Activated T-cell treated with anti-CD3 and anti-CD28 coated beads for 24 hours (primary cell): ENCODE results near the gene ACTR3.

ENCODE experiments used
- DNase-seq: peaks from one replicate; pipeline ENCODE4 v3.0.0-alpha.2; 2020; ENCODE audit warnings: low read depth

ACTR3 gene

DNA sequence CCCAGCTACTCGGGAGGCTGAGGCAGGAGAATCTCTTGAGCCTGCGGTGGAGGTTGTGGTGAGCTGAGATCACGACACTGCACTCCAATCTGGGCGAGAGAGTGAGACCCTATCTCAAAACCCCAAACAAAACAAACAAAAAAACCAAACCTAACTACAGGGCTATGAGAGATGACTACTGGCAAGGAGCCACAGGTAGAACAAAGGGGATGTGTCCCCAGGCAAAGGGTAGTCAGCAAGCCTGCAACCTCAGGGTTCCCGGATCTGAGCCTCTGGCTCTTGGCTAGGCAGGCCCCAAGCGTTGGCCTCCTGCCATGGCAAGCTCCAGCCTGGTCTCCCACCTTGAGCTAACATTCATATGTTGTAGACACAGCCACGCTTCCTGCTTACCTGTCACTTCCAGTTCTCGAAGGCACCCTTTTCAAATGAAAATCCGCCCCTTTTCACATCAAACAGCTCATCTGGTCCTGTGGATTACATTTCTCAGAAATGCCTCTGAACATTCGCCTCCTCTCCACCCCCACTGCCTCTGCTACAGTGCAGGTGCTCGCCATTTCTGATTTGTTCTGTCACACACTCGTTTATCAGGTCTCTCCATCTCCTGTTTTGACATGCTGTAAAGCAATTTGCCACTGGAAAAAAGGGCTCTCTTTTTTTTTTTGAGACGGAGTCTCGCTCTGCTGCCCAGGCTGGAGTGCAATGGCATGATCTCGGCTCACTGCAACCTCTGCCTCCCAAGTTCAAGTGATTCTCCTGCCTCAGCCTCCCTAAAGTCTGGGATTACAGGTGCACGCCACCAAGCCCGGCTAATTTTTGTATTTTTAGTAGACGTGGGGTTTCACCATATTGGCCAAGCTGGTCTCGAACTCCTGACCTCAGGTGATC lies 13.1 kb upstream of the ACTR3 start:
- DNase-seq, result peak; percentile 50

DNA sequence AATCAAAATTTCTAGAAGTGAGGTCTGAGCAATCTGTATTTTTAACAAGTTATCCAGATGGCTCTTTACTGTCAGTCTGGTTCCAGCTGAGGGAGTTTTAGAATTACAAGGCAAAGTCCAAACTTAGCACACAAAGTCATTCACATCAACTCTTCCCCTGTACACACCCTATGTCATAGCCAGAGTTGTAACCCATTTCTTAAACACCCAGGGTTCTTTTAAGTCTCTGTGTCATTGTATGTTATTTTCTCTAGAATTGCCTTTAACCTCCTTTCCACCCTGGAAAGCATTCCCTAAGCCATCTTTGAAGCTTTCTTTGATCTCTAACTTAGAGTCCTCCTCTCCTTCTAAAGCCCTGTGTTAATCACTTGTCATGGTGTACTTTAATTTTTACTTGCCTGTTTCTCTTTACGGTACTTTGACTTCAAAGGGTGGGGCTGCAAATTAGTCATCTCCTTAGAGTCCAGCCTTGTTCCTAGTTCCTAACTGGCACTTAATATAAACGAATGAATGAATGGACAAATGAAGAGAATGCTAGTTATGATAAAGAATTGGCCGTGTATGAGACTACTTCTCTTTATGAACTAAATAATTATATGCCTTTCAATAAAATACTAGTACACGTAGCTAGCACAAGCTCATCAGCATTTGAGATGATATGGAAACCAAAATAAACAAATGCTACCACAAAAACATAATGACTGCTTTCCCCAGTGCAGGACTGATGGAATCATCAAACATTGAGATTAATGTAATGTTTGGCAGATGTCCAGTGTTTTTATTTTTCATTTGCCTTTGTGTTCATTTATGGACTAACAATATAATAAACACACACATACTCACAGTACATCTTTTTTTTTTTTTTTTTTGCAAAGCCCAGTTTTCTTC lies 11.9 kb upstream of the ACTR3 start:
- DNase-seq, result no peak

GRCh38 chr2:113878743-113879142 lies 11.1 kb upstream of the ACTR3 start:
- DNase-seq, result no peak

GRCh38 chr2:113879457-113879856 lies 10.4 kb upstream of the ACTR3 start:
- DNase-seq, result no peak

- DNase-seq, result no peak
These were observed 3.3 kb upstream of the ACTR3 start for GRCh38 chr2:113886479-113887008.

DNA sequence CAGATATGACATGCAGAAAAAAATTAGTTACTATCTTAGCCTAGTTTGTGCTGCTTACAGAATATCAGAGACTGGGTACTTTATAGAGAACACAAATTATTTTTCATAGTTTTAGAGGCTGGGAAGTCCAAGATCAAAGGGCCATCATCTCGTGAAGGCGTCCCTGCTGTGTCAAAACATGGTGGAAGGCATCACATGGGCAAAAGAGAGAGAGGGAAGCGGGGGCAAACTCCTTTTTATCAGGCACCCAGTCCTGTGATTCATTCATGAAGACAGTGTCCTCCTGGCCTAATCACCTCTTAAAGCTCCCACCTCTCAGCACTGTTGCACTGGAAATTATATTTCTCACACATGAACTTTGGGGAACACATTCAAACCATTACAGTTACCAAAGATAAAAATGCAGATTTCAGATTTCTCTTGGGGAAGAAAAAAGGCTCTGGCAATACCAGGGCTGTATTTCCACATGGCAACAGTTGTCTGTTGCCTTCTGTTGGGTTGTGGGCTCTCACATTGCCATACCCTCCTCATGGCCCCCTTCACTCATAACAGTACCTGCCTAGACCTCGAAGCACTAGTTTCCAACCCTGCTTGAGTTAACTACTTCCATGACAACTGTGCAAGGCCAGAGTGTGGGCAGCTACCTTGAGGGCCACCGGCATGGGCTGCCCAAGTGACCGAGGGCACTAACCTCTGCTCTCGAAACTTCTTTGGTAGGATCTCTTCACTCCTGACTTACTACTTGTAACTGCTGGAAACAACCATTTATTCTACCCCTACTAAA lies 2.7 kb upstream of the ACTR3 start:
- DNase-seq, result no peak

DNA sequence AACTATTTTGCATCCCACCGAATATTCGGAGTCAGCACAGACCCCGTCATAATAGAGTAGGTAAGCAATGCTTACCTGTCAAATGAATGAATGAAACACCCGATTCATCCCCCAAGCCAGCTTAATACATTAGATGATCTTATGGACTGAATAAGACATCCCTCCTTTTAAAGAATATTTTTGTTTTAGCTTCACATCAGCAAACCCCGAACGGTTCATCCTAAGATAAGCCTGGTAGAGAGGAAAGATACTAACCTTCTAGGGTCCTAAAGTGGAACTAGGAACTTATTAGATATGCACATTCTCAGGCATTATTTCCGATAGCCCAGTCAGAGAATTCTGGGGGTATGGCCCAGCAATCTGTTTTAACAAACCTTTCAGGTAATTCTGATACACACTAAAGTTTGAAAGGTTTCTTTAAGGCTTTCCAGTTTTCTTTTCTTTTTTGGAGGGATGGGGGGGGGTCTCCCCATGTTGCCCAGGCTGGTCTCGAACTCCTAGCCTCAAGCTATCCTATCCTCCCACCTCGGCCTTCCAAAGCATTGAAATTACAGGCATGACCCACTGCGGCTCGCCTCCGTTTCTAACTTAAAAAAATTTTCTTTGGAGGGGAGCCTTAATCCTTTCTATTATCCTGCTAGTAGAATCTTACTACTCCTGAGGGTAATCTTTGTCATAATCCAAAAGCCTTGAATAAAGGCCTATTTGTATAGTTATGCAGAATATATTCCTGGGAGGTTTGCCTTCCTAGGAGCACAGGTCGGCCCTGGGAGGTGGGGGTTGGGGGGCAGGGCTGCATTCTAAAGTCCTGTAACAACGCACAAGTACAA lies 1.0 kb upstream of the ACTR3 start:
- no peak for DNase-seq

GRCh38 chr2:113890253-113891235 lies 655 bp downstream of the ACTR3 start:
- DNase-seq, result peak; percentile 64

- no peak for DNase-seq
These were observed 1.5 kb downstream of the ACTR3 start for GRCh38 chr2:113891265-113891959.

- no peak for DNase-seq
These were observed 2.3 kb downstream of the ACTR3 start for GRCh38 chr2:113892004-113892710.

DNA sequence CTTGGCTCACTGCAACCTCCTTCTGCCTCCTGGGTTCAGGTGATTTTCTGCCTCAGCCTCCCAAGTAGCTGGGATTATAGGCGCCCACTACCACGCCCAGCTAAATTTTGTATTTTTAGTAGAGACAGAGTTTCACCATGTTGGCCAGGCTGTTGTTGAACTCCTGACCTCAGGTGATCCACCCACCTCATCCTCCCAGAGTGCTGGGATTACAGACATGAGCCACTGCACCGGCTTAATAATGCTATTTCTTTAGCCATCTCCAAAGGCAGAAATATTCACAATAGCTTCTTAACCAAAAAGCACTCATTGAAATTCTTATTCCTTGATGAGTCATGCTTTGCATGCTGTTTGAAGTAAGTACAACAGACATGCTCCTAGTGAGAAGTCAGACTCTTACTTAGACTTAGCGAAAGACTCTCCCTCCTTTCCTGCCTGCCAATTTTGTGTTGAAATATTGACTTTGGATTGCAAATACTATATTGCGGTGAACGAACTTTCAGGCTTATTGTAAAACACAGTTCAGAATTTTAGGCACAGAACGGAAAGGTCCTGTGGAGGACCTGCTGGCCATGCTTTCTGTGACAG lies 4.4 kb downstream of the ACTR3 start:
- no peak for DNase-seq

DNA sequence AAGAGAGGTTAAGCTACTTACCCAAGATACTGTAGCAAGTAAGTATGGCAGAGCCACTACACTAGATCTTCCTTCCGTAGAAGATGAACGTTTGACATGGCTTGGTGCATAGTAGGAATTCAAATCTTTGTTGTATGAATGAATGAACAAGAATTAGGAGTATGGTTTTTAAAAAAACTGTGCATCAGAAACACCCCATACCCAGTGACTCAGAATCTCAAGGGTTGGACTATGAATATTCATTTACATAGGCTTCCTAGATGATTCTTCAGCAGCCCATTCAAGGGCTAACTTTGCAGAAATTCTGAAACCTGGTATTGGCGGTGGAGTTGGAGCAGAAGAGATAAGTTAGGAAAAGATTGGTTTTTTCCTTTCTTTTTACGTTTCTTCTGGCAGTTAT lies 5.4 kb downstream of the ACTR3 start:
- no peak for DNase-seq

DNA sequence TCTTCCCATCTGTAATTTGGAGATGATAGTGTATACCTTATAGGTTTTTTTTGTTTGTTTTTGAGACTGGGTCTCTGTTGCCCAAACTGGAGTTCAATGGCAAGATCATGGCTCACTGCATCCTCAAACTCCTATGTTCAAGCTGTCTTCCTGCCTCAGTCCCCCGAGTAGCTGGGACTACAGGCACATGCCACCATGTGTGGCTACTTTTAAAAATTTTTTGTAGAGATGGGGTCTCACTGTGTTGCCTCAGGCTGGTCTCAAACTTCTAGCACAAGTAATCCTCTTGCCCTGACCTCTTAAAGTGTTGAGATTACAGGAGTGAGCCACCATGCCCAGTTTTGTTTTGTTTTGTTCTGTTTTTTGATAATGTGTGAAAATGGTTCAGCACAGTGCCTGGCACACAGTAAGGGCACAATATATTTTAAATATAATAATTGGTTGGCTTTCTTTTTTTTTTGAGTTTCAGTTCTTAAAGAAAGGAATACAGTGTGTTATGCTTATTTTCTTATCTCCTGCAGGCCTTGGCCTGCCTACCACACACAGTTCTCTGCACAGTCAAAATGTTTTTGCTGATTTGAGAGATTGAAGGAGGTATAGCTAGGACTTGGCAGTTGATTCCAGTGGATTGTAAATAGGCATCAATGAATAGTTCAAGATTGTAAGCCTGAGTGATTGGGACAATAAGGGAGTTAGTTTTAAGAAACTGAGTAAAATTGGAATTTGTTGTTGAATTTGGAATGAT lies 6.1 kb downstream of the ACTR3 start:
- no peak for DNase-seq

GRCh38 chr2:113896791-113897190 lies 6.9 kb downstream of the ACTR3 start:
- DNase-seq, result no peak

- no peak for DNase-seq
These were observed 8.2 kb downstream of the ACTR3 start for GRCh38 chr2:113898081-113898480.

DNA sequence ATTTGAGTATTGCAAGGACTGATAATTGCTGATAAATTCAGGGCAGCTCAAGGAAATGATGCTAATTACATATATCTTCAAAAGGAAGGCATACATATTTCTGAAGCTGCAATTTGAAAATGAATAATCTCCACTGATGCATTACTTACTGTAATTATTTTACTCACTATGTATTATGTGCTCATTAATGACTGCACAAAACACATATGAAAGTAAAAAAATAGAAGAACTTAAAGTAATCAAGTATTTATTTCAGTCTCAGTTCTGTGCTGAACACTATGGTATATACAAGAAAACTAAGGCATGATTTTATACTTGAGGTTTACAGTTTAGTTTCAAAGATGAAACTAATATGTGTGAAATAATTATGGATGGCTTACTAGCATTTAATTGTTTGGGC lies 9.3 kb downstream of the ACTR3 start:
- no peak for DNase-seq

- no peak for DNase-seq
These were observed 12.1 kb downstream of the ACTR3 start for GRCh38 chr2:113901943-113902342.
